Spleen (tissue), 7 donors: Measurements from ENCODE around the gene FBXW7.

ENCODE experiments used
- CTCF ChIP-seq, 11 experiments: fragments of 200-600 bp in 7 of 11; fragments of 450-650 bp in 4 of 11; sonication (generic) in 4 of 11; IDR thresholded peaks in 8 of 11; conservative IDR thresholded peaks in 3 of 11; 1 replicate in 7 of 11; 2 replicates in 4 of 11; pipeline versions ENCODE4 v1.4.0 to v1.8.0; 2016 to 2021; ENCODE audit warnings: antibody characterized with exemption in 11 of 11, inconsistent platforms in 4 of 11, mild to moderate bottlenecking in 1 of 11
- POLR2AphosphoS5 ChIP-seq, 3 donors: sonication (generic); formaldehyde crosslinking; IDR thresholded peaks; one replicate each; pipeline ENCODE4 v1.5.1; 2017; ENCODE audit warnings: antibody characterized with exemption in 3 of 3
- donor health status: DM: no; HTN: no; CAD: no; lungs with moderate emphysema.
- donor health status: DM: no; HTN: no; CAD: no.
- donor health status: DM: no; HTN: no; CAD: no.

DNA sequence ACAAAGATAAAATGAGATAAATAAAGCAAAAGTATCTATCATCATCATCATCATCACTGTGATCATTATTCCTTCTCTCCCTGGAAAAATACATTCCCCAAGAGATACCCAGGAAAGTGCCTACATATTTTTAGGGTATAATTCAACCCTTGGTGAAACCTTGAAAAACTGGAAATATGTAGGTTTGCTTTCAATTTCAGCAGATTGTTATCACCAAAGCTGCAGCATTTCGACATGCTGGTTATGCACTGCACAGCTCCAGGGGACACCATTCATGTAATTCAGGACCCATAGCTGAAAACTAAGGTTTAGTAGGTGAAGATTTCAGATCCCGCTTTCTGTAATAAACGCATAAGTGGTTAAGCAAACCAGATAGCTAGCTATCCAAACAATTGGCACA is 28.4 kb upstream of the FBXW7 start:
- no peak for TF ChIP-seq CTCF (IDR thresholded peaks at IDR 0.05 in 8 of 11, conservative IDR thresholded peaks at IDR 0.05 in 3 of 11)
- no peak for TF ChIP-seq POLR2AphosphoS5 (IDR thresholded peaks at IDR 0.05)
